Measurements from ENCODE around the gene TOGARAM2.

GRCh38 chr2:29050591-29050990 is 69.5 kb downstream of the TOGARAM2 start:
- TF ChIP-seq CTCF (IDR thresholded peaks at IDR 0.05) = no peak
- no peak for TF ChIP-seq EP300 (IDR thresholded peaks at IDR 0.05)
- TF ChIP-seq POLR2A (IDR thresholded peaks at IDR 0.05) = no peak
